K562 (cell line): Measurements from ENCODE around the gene DGKA. TPM values are rescaled to one million over a fixed set of nuclear protein-coding genes. Genes with fewer than 3 reads are reported as not detected.

Experiments
- ATAC-seq: fragments of 200-7000 bp; cut with Tn5 transposase; 3 replicates; pipeline ENCODE4 v1.9.1; 2020; ENCODE audit warnings: moderate library complexity
- BruUV-seq: library from RNA; stranded (reverse); fragments of 400-500 nt; replicated peaks from 2 replicates; lab custom pipeline; 2021; lab: Mats Ljungman, UMichigan
- CTCF ChIA-PET: fragments of 300-600 bp; formaldehyde crosslinking; extraction: SDS; loops from one replicate; lab custom pipeline; 2021; ENCODE audit warnings: low intra/inter-chr PET ratio; lab: Yijun Ruan, JAX
- POLR2A ChIA-PET: fragments of 300-600, 350-650 bp; sonication (Branson Sonifier 250); formaldehyde crosslinking; extraction: SDS; loops from one replicate; lab custom pipeline; 2021; ENCODE audit warnings: antibody characterized with exemption, inconsistent platforms; lab: Yijun Ruan, JAX
- DNase-seq, 4 experiments: peaks; one replicate each; pipeline versions ENCODE4 v3.0.0 to v3.0.0-alpha.2; 2011 to 2018; ENCODE audit warnings: low spot score in 3 of 4, mixed read lengths in 3 of 4; ENCODE audit errors: extremely low read depth in 1 of 4
- FAIRE-seq: peaks from 2 replicates; lab custom pipeline; 2011; peaks lifted over from hg19 to GRCh38; lab: Jason Lieb, UNC
- H2AFZ ChIP-seq: 2 replicates; pipeline ENCODE4 v1.6.0; 2011; ENCODE audit warnings: low read depth, low read length, control low read depth, inconsistent platforms
- H3K27ac ChIP-seq: fragments of 200-600 bp; 3 replicates; pipeline ENCODE4 v1.8.0; 2011; ENCODE audit warnings: low read depth, mild to moderate bottlenecking, control low read depth, inconsistent platforms, low read length, moderate library complexity, mixed read lengths; ENCODE audit errors: extremely low read depth
- H3K27me3 ChIP-seq, 2 experiments: fragments of 300-600 bp in 1 of 2; 2 replicates in 1 of 2; 3 replicates in 1 of 2; pipeline versions ENCODE4 v1.6.0 to v1.8.0; 2011; ENCODE audit warnings: inconsistent platforms in 2 of 2, low read length in 2 of 2, mild to moderate bottlenecking in 1 of 2, mixed read lengths in 1 of 2, moderate library complexity in 1 of 2; ENCODE audit not compliant: control insufficient read depth in 2 of 2, insufficient read depth in 2 of 2
- H3K36me3 ChIP-seq: fragments of 300-600 bp; 3 replicates; pipeline ENCODE4 v1.8.0; 2011; ENCODE audit warnings: mild to moderate bottlenecking, low read length, inconsistent platforms; ENCODE audit not compliant: control insufficient read depth, insufficient read depth
- H3K4me1 ChIP-seq, 2 experiments: fragments of 200-600 bp in 1 of 2; replicated peaks in 1 of 2; 2 replicates in 1 of 2; 3 replicates in 1 of 2; pipeline versions ENCODE4 v1.5.1 to v1.8.0; 2011; ENCODE audit warnings: inconsistent platforms in 2 of 2, low read length in 2 of 2, mild to moderate bottlenecking in 1 of 2, mixed read lengths in 1 of 2, moderate library complexity in 1 of 2; ENCODE audit not compliant: control insufficient read depth in 2 of 2, insufficient read depth in 2 of 2
- H3K4me2 ChIP-seq: 2 replicates; pipeline ENCODE4 v1.6.1; 2011; ENCODE audit warnings: low read length, control low read depth, inconsistent platforms, mixed read lengths; ENCODE audit not compliant: insufficient read depth
- H3K4me3 ChIP-seq: fragments of 200-600 bp; sonication (generic), shearing (Covaris generic); 2 replicates; pipeline ENCODE4 v1.5.1; 2016; ENCODE audit warnings: control low read depth, inconsistent platforms
- H3K79me2 ChIP-seq: fragments of 200-600 bp; 3 replicates; pipeline ENCODE4 v1.8.0; 2011; ENCODE audit warnings: low read length, inconsistent platforms; ENCODE audit not compliant: control insufficient read depth, insufficient read depth
- H3K9ac ChIP-seq, 2 experiments: 2 replicates each; pipeline versions ENCODE4 v1.6.0 to v1.6.1; 2011; ENCODE audit warnings: low read depth in 2 of 2, low read length in 2 of 2, control low read depth in 1 of 2, inconsistent platforms in 1 of 2, mild to moderate bottlenecking in 1 of 2, mixed read lengths in 1 of 2; ENCODE audit not compliant: insufficient read depth in 1 of 2
- H3K9me1 ChIP-seq: one replicate; pipeline ENCODE4 v1.6.0; 2011; ENCODE audit warnings: inconsistent platforms, mild to moderate bottlenecking, low read length, moderate library complexity; ENCODE audit not compliant: control insufficient read depth, insufficient read depth
- H3K9me3 ChIP-seq: replicated peaks from 2 replicates; pipeline ENCODE4 v1.5.1; 2011; ENCODE audit warnings: low read depth, low read length, inconsistent platforms; ENCODE audit not compliant: control insufficient read depth, insufficient read depth
- H4K20me1 ChIP-seq: replicated peaks from 2 replicates; pipeline ENCODE4 v1.6.1; 2011; ENCODE audit warnings: low read length, inconsistent platforms, mixed read lengths; ENCODE audit not compliant: control insufficient read depth, insufficient read depth
- ASH1L ChIP-seq: fragments of 450-650 bp; IDR thresholded peaks from 2 replicates; pipeline ENCODE4 v1.6.1; 2018; ENCODE audit warnings: borderline replicate concordance, mild to moderate bottlenecking, low read depth; ENCODE audit not compliant: partially characterized antibody
- BCOR ChIP-seq: fragments of 450-650 bp; IDR thresholded peaks from 2 replicates; pipeline ENCODE4 v1.6.1; 2016
- EGR1 ChIP-seq: fragments of 450-650 bp; conservative IDR thresholded peaks from 2 replicates; pipeline ENCODE4 v1.6.1; 2017; ENCODE audit warnings: mild to moderate bottlenecking
- HMG20B ChIP-seq: fragments of 250-450 bp; sonication (Bioruptor Pico); IDR thresholded peaks from 2 replicates; pipeline ENCODE4 v1.5.0; 2021; ENCODE audit warnings: mild to moderate bottlenecking
- ILK ChIP-seq: fragments of 450-650 bp; IDR thresholded peaks from 2 replicates; pipeline ENCODE4 v1.6.1; 2016; ENCODE audit warnings: missing genetic modification characterization, low read depth, mild to moderate bottlenecking, missing compliant biosample characterization, moderate library complexity, borderline replicate concordance
- KLF6 ChIP-seq: fragments of 250-450 bp; sonication (Bioruptor Pico); IDR thresholded peaks from 2 replicates; pipeline ENCODE4 v1.4.0; 2020; ENCODE audit warnings: mild to moderate bottlenecking, moderate library complexity, borderline replicate concordance
- MAFK ChIP-seq: IDR thresholded peaks from 2 replicates; pipeline ENCODE4 v1.6.1; 2011; ENCODE audit warnings: low read length, improper control_type of control experiment
- MIER1 ChIP-seq: fragments of 450-650 bp; IDR thresholded peaks from 2 replicates; pipeline ENCODE4 v1.6.1; 2016; ENCODE audit warnings: antibody characterized with exemption, mild to moderate bottlenecking, low read depth
- NELFE ChIP-seq: IDR thresholded peaks from 2 replicates; pipeline ENCODE4 v1.6.1; 2011; ENCODE audit warnings: mild to moderate bottlenecking; ENCODE audit not compliant: insufficient read depth, insufficient read length
- NR2F6 ChIP-seq: fragments of 450-650 bp; formaldehyde crosslinking; IDR thresholded peaks from 2 replicates; pipeline ENCODE4 v1.4.0; 2020; ENCODE audit warnings: mild to moderate bottlenecking
- RBM25 ChIP-seq: fragments of 200-400 bp; formaldehyde crosslinking; IDR thresholded peaks from 2 replicates; pipeline ENCODE4 v1.6.1; 2018; ENCODE audit warnings: low read length, low read depth, moderate library complexity; ENCODE audit not compliant: severe bottlenecking
- SAFB ChIP-seq: fragments of 200-400 bp; formaldehyde crosslinking; IDR thresholded peaks from 2 replicates; pipeline ENCODE4 v1.6.1; 2017; ENCODE audit warnings: low read depth, low read length, borderline replicate concordance
- SAFB2 ChIP-seq: fragments of 200-400 bp; formaldehyde crosslinking; IDR thresholded peaks from 2 replicates; pipeline ENCODE4 v1.6.1; 2018; ENCODE audit warnings: borderline replicate concordance, low read length, low read depth, moderate library complexity; ENCODE audit not compliant: severe bottlenecking
- SREBF1 ChIP-seq: fragments of 150-350 bp; IDR thresholded peaks from 2 replicates; pipeline ENCODE4 v1.6.1; 2014; ENCODE audit warnings: antibody characterized with exemption, low read depth, low read length, borderline replicate concordance
- TAF7 ChIP-seq: fragments of 450-650 bp; IDR thresholded peaks from 2 replicates; pipeline ENCODE4 v1.6.1; 2016; ENCODE audit warnings: missing genetic modification characterization, missing compliant biosample characterization
- ZBED1 ChIP-seq: IDR thresholded peaks from 2 replicates; pipeline ENCODE4 v1.6.1; 2014
- ZNF134 ChIP-seq: fragments of 250-450 bp; sonication (Bioruptor Pico); conservative IDR thresholded peaks from 2 replicates; pipeline ENCODE4 v1.4.0; 2020
- ZNF253 ChIP-seq: fragments of 250-450 bp; sonication (Bioruptor Pico); conservative IDR thresholded peaks from 2 replicates; pipeline ENCODE4 v1.6.1; 2021; ENCODE audit warnings: mild to moderate bottlenecking
- WGBS: fragments of 100-300 bp; shearing (Covaris generic); methylation state at CpG from one replicate; pipeline ENCODE4 v1.1.6; 2016; ENCODE audit warnings: low coverage, mixed read lengths; ENCODE audit not compliant: insufficient coverage; ENCODE audit errors: missing lambda C conversion rate; 5-methylcytosine and 5-hydroxymethylcytosine counted together
- in situ Hi-C: fragments of 300-500 bp; cut with MboI; formaldehyde crosslinking; loops from 4 replicates; pipeline ENCODE4 v1.15.0; 2018; ENCODE audit warnings: inconsistent platforms, mixed read lengths
- intact Hi-C: fragments of 100-400 bp; cut with micrococcal nuclease; formaldehyde crosslinking; loops from 2 replicates; pipeline ENCODE4 v1.14.2; 2022
- polyA plus RNA-seq, 8 experiments: library from polyadenylated mRNA; depleted of rRNA in 4 of 8; stranded (reverse) in 5 of 8; unstranded in 3 of 8; fragments of >200 nt; fragmentation: Nextera tagmentation in 2 of 8; fragmentation: Illumina TruSeq in 1 of 8; extraction: Ambion mirVana in 2 of 8; extraction: Trizol in 1 of 8; gene quantifications; 2 replicates each; pipeline versions ENCODE4 v1.2.1 to v1.2.3, GENCODE V29; 2011 to 2014; ENCODE audit warnings: inconsistent platforms in 1 of 8, missing spikeins in 1 of 8
- total RNA-seq, 7 experiments: library from RNA; depleted of rRNA in 6 of 7; stranded (reverse); fragments of >200 nt in 6 of 7; fragmentation: Illumina TruSeq in 2 of 7; extraction: Trizol in 2 of 7; gene quantifications; 2 replicates each; pipeline versions ENCODE4 v1.2.1 to v1.2.3, GENCODE V29; 2011 to 2021; ENCODE audit warnings: low replicate concordance in 1 of 7
- TF ChIP-seq, protein P1 (sequence below), 2 experiments: fragments of 450-650 bp; IDR thresholded peaks; 2 replicates each; pipeline ENCODE4 v1.6.1; 2018; ENCODE audit warnings: mild to moderate bottlenecking in 2 of 2, low read depth in 1 of 2; ENCODE audit not compliant: partially characterized antibody in 2 of 2

The DGKA gene
- total and polyA plus RNA-seq, 9 of the 15 experiments (the other 6 are each of a cell fraction or from before 2014, with no cell fraction given) = 3.4 to 12.4 (median 6.2) TPM

GRCh38 chr12:56001487-56002100 lies 70.6 kb downstream of the DGKA start:
- intact Hi-C loops (no loop called here), in situ Hi-C loops (no loop called here)
- POLR2A ChIA-PET = no interaction called here
- no TSS peak for BruUV-seq
- Histone ChIP-seq H3K36me3 (peaks cover 37% of the 10 kb centered on the region), H3K9ac (peak overlapping the region in 1 of 2 experiments; percentile 14; a peak in 1 of 4 replicates), H3K27ac (no peak overlapping the region), H3K9me3 (no peaks in the 10 kb centered on the region)
- whole genome bisulfite sequencing = 88% methylated on average over 7 of the region's 7 CpGs
- TF ChIP-seq ASH1L = no peak
- no peak for TF ChIP-seq KLF6
- TF ChIP-seq ZNF134 (CRISPR knock-in tag) = no peak
- TF ChIP-seq MAFK = no peak
- TF ChIP-seq ZNF253 = no peak
- TF ChIP-seq NELFE = no peak
- TF ChIP-seq, protein P1, sequence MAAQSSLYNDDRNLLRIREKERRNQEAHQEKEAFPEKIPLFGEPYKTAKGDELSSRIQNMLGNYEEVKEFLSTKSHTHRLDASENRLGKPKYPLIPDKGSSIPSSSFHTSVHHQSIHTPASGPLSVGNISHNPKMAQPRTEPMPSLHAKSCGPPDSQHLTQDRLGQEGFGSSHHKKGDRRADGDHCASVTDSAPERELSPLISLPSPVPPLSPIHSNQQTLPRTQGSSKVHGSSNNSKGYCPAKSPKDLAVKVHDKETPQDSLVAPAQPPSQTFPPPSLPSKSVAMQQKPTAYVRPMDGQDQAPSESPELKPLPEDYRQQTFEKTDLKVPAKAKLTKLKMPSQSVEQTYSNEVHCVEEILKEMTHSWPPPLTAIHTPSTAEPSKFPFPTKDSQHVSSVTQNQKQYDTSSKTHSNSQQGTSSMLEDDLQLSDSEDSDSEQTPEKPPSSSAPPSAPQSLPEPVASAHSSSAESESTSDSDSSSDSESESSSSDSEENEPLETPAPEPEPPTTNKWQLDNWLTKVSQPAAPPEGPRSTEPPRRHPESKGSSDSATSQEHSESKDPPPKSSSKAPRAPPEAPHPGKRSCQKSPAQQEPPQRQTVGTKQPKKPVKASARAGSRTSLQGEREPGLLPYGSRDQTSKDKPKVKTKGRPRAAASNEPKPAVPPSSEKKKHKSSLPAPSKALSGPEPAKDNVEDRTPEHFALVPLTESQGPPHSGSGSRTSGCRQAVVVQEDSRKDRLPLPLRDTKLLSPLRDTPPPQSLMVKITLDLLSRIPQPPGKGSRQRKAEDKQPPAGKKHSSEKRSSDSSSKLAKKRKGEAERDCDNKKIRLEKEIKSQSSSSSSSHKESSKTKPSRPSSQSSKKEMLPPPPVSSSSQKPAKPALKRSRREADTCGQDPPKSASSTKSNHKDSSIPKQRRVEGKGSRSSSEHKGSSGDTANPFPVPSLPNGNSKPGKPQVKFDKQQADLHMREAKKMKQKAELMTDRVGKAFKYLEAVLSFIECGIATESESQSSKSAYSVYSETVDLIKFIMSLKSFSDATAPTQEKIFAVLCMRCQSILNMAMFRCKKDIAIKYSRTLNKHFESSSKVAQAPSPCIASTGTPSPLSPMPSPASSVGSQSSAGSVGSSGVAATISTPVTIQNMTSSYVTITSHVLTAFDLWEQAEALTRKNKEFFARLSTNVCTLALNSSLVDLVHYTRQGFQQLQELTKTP (IDR thresholded peaks at IDR 0.05; ENCODE audit: low read depth in 1 of 2, partially characterized antibody in 2 of 2) = no peak
- no peak for TF ChIP-seq BCOR
- no peak for TF ChIP-seq SAFB2
- TF ChIP-seq HMG20B = no peak
- TF ChIP-seq ZBED1 = no peak
- no peak for TF ChIP-seq SAFB
- TF ChIP-seq RBM25 = no peak
- no peak for TF ChIP-seq NR2F6
- TF ChIP-seq TAF7 (tag) = no peak
- no peak for TF ChIP-seq SREBF1
- no peak for TF ChIP-seq ILK (tag)
- no peak for TF ChIP-seq MIER1
- no peak for TF ChIP-seq EGR1
- TF ChIP-seq, all 486 proteins: peak for 0
- H4K20me1 ChIP-seq = no peaks in the 10 kb centered on the region
- H3K4me1 ChIP-seq = peaks cover 13 to 44% of the 10 kb centered on the region in 2 experiments; a peak in 4 of 5 replicates
- peaks cover 19% of the 10 kb centered on the region for H3K79me2 ChIP-seq
- H3K9me1 ChIP-seq = no peaks in the 10 kb centered on the region
- no peak for FAIRE-seq
- H2AFZ ChIP-seq = no peak overlapping the region
- no peak for ATAC-seq
- no peaks in the 10 kb centered on the region for H3K27me3 ChIP-seq
- H3K4me3 ChIP-seq = no peak overlapping the region
- CTCF ChIA-PET = no interaction called here
- no peak for DNase-seq
- H3K4me2 ChIP-seq = no peak overlapping the region
